Measurements from ENCODE around the gene GAK. TPM values are rescaled to one million over a fixed set of nuclear protein-coding genes. Genes with fewer than 3 reads are reported as not detected.

GAK gene
- total and polyA plus RNA-seq, 2 of the 13 experiments (the other 11 are each of a cell fraction or from before 2014, with no cell fraction given), result 17.5 to 44.3 TPM

- H3K27ac ChIP-seq (ENCODE audit: extremely low read length, insufficient read depth, low read length), result no peak overlapping the region
- peaks cover 11 to 37% of the 10 kb centered on the region in 2 experiments; a peak in 4 of 5 replicates for H3K36me3 ChIP-seq (replicated peaks in 1 of 2; ENCODE audit: control insufficient read depth in 1 of 2, insufficient read depth in 2 of 2, low read length in 2 of 2)
- in situ Hi-C loops (cut with HindIII; ENCODE audit: extremely low pct_ligation_motif_present, low pct_unique_long_range_greater_than_20kb) (no loop called here), intact Hi-C loops (cut with micrococcal nuclease; ENCODE audit: unreplicated experiment) (no loop called here)
- H3K27me3 ChIP-seq (ENCODE audit: control insufficient read depth in 1 of 2, insufficient read depth in 2 of 2, low read length in 2 of 2), result no peaks in the 10 kb centered on the region
- no peak for TF ChIP-seq TMF1 (CRISPR knock-in tag; IDR thresholded peaks at IDR 0.05; ENCODE audit: low read depth)
- TF ChIP-seq ZNF136 (CRISPR knock-in tag; IDR thresholded peaks at IDR 0.05; ENCODE audit: low read depth), result no peak
- no peak for TF ChIP-seq TBX3 (IDR thresholded peaks at IDR 0.05; ENCODE audit: borderline replicate concordance)
- no peak for TF ChIP-seq TP53 (CRISPR knock-in tag; conservative IDR thresholded peaks at IDR 0.05)
- TF ChIP-seq PBX3 (CRISPR knock-in tag; IDR thresholded peaks at IDR 0.05; ENCODE audit: borderline replicate concordance), result no peak
- H3K4me1 ChIP-seq (ENCODE audit: insufficient read depth, low read length), result no peaks in the 10 kb centered on the region
- no TSS peak for BruUV-seq (replicated peaks)
- ATAC-seq (no peak), DNase-seq (ENCODE audit: low spot score) (no peak), FAIRE-seq (no peak)
- POLR2A ChIA-PET, result no interaction called here
- no peak overlapping the region for H3K9ac ChIP-seq (ENCODE audit: insufficient read depth, low read depth, low read length)
- no peak overlapping the region for H2AFZ ChIP-seq (ENCODE audit: low read length)
- no peak overlapping the region for H3K4me3 ChIP-seq (replicated peaks in 1 of 3; ENCODE audit: insufficient read depth in 1 of 3, low read depth in 2 of 3, low read length in 3 of 3)
- H3K79me2 ChIP-seq (ENCODE audit: insufficient read depth, low read length), result no peaks in the 10 kb centered on the region
- H4K20me1 ChIP-seq (ENCODE audit: insufficient read depth, low read length), result no peaks in the 10 kb centered on the region
- H3K4me2 ChIP-seq (ENCODE audit: low read depth, low read length), result no peak overlapping the region
- 94% methylated on average over 9 of the region's 13 CpGs for WGBS (ENCODE audit: low lambda C conversion rate)
- no peaks in the 10 kb centered on the region for H3K9me3 ChIP-seq (ENCODE audit: low read length)
- CTCF ChIA-PET (ENCODE audit: low intra/inter-chr PET ratio, low total read pairs), result no interaction called here
Measured at GRCh38 chr4:859496-859895, 72.6 kb downstream of the GAK start.

DNA sequence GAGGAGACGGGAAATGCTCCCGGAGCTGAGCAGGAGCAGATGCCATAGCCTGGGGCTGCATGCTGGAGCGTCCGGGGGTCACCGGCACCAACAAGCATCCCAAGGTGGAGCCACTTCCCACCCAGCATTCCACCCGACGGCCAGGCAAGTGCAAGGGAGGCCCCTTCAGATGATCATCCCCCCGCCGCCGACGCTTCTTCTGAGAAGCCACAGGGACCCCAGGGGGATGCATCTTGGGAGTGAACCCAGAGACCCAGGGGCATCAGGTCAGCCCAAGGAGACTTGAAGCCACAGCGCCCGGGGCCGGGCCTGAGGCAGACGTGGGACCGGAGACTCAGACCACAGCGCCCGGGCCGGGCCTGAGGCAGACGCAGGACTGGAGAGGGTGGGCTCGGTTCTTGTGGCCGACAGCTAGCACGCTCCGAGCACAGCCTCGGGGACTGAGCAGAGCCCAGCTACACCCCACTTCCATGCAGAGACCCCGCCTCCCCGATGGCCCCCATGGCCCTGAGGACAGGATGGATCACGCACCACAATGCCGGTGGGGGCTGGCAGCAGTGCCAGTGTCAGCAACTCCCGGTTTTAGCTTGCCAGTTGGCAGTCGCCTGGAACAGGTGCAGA lies 73.2 kb downstream of the GAK start:
- no TSS peak for BruUV-seq (replicated peaks)
- ChIA-PET CTCF (ENCODE audit: low intra/inter-chr PET ratio, low total read pairs) (no interaction called here), POLR2A (interaction anchor here (0.6 kb wide), 1 partner anchor 81 kb away, joined by 3 read pairs; no protein-coding TSS in a partner anchor)
- WGBS (ENCODE audit: low lambda C conversion rate), result 94% methylated on average over 17 of the region's 31 CpGs
- DNase-seq (ENCODE audit: low spot score) (no peak), ATAC-seq (no peak), FAIRE-seq (no peak)
- Histone ChIP-seq H3K27me3 (ENCODE audit: control insufficient read depth in 1 of 2, insufficient read depth in 2 of 2, low read length in 2 of 2) (no peaks in the 10 kb centered on the region), H4K20me1 (ENCODE audit: insufficient read depth, low read length) (no peaks in the 10 kb centered on the region), H2AFZ (ENCODE audit: low read length) (no peak overlapping the region), H3K4me1 (ENCODE audit: insufficient read depth, low read length) (no peaks in the 10 kb centered on the region), H3K4me2 (ENCODE audit: low read depth, low read length) (no peak overlapping the region), H3K79me2 (ENCODE audit: insufficient read depth, low read length) (no peaks in the 10 kb centered on the region), H3K36me3 (replicated peaks in 1 of 2; ENCODE audit: control insufficient read depth in 1 of 2, insufficient read depth in 2 of 2, low read length in 2 of 2) (peaks cover 11 to 39% of the 10 kb centered on the region in 2 experiments; a peak in 4 of 5 replicates), H3K9me3 (ENCODE audit: low read length) (no peaks in the 10 kb centered on the region), H3K4me3 (replicated peaks in 1 of 3; ENCODE audit: insufficient read depth in 1 of 3, low read depth in 2 of 3, low read length in 3 of 3) (no peak overlapping the region), H3K9ac (ENCODE audit: insufficient read depth, low read depth, low read length) (no peak overlapping the region), H3K27ac (ENCODE audit: extremely low read length, insufficient read depth, low read length) (no peak overlapping the region)
- in situ Hi-C loops (cut with HindIII; ENCODE audit: extremely low pct_ligation_motif_present, low pct_unique_long_range_greater_than_20kb) (no loop called here), intact Hi-C loops (cut with micrococcal nuclease; ENCODE audit: unreplicated experiment) (no loop called here)
- TF ChIP-seq, protein P1, sequence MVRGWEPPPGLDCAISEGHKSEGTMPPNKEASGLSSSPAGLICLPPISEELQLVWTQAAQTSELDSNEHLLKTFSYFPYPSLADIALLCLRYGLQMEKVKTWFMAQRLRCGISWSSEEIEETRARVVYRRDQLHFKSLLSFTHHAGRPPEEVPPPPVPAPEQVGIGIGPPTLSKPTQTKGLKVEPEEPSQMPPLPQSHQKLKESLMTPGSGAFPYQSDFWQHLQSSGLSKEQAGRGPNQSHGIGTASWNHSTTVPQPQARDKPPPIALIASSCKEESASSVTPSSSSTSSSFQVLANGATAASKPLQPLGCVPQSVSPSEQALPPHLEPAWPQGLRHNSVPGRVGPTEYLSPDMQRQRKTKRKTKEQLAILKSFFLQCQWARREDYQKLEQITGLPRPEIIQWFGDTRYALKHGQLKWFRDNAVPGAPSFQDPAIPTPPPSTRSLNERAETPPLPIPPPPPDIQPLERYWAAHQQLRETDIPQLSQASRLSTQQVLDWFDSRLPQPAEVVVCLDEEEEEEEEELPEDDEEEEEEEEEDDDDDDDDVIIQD (CRISPR knock-in tag; IDR thresholded peaks at IDR 0.05; ENCODE audit: low read depth), result no peak
- TF ChIP-seq FOSL1 (CRISPR knock-in tag; IDR thresholded peaks at IDR 0.05; ENCODE audit: borderline replicate concordance) (no peak), ZNF747 (CRISPR knock-in tag; IDR thresholded peaks at IDR 0.05; ENCODE audit: borderline replicate concordance) (no peak), ATF4 (CRISPR knock-in tag; IDR thresholded peaks at IDR 0.05) (no peak)
- TF ChIP-seq, protein P2, sequence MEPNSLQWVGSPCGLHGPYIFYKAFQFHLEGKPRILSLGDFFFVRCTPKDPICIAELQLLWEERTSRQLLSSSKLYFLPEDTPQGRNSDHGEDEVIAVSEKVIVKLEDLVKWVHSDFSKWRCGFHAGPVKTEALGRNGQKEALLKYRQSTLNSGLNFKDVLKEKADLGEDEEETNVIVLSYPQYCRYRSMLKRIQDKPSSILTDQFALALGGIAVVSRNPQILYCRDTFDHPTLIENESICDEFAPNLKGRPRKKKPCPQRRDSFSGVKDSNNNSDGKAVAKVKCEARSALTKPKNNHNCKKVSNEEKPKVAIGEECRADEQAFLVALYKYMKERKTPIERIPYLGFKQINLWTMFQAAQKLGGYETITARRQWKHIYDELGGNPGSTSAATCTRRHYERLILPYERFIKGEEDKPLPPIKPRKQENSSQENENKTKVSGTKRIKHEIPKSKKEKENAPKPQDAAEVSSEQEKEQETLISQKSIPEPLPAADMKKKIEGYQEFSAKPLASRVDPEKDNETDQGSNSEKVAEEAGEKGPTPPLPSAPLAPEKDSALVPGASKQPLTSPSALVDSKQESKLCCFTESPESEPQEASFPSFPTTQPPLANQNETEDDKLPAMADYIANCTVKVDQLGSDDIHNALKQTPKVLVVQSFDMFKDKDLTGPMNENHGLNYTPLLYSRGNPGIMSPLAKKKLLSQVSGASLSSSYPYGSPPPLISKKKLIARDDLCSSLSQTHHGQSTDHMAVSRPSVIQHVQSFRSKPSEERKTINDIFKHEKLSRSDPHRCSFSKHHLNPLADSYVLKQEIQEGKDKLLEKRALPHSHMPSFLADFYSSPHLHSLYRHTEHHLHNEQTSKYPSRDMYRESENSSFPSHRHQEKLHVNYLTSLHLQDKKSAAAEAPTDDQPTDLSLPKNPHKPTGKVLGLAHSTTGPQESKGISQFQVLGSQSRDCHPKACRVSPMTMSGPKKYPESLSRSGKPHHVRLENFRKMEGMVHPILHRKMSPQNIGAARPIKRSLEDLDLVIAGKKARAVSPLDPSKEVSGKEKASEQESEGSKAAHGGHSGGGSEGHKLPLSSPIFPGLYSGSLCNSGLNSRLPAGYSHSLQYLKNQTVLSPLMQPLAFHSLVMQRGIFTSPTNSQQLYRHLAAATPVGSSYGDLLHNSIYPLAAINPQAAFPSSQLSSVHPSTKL (CRISPR knock-in tag; IDR thresholded peaks at IDR 0.05), result no peak
